Thyroid gland (tissue), 4 donors: ENCODE results near the gene PDP2. TPM values are rescaled to one million over a fixed set of nuclear protein-coding genes. Genes with fewer than 3 reads are reported as not detected.

Source experiments
- DNase-seq, 2 donors: peaks; one replicate each; pipeline ENCODE4 v3.0.0-alpha.2; 2019
- H3K27ac ChIP-seq, 3 donors: fragments of 200-600 bp; sonication (generic); 1 replicate in 2 of 3; 2 replicates in 1 of 3; pipeline ENCODE4 v1.5.1; 2016 to 2019; ENCODE audit warnings: mild to moderate bottlenecking in 1 of 3, moderate library complexity in 1 of 3
- H3K27me3 ChIP-seq: fragments of 200-600 bp; sonication (generic); one replicate; pipeline ENCODE4 v1.5.1; 2019
- H3K36me3 ChIP-seq, 2 donors: fragments of 200-600 bp; sonication (generic); one replicate each; pipeline ENCODE4 v1.5.1; 2016 to 2019
- H3K4me1 ChIP-seq, 2 donors: fragments of 200-600 bp; sonication (generic); one replicate each; pipeline ENCODE4 v1.5.1; 2017 to 2019
- H3K4me3 ChIP-seq, 3 donors: fragments of 200-600 bp; sonication (generic); replicated peaks in 1 of 3; 1 replicate in 2 of 3; 2 replicates in 1 of 3; pipeline ENCODE4 v1.5.1; 2016; ENCODE audit warnings: mild to moderate bottlenecking in 1 of 3
- H3K9me3 ChIP-seq: fragments of 200-600 bp; sonication (generic); one replicate; pipeline ENCODE4 v1.5.1; 2017
- CTCF ChIP-seq, 6 experiments: fragments of 200-600 bp in 3 of 6; fragments of 450-650 bp in 3 of 6; sonication (generic) in 3 of 6; IDR thresholded peaks; one replicate each; pipeline ENCODE4 v1.5.1; 2016 to 2019; ENCODE audit warnings: antibody characterized with exemption in 6 of 6, mild to moderate bottlenecking in 2 of 6, inconsistent platforms in 1 of 6, moderate library complexity in 1 of 6
- POLR2A ChIP-seq, 2 donors: fragments of 450-650 bp; IDR thresholded peaks; one replicate each; pipeline ENCODE4 v1.6.1; 2017; ENCODE audit warnings: antibody characterized with exemption in 2 of 2, mild to moderate bottlenecking in 2 of 2, moderate library complexity in 1 of 2
- WGBS, 2 donors: methylation state at CpG; one replicate each; pipeline ENCODE4 v1.1.5; 2017; 5-methylcytosine and 5-hydroxymethylcytosine counted together
- intact Hi-C: fragments of 100-400 bp; cut with DNase I; formaldehyde crosslinking; loops from one replicate; pipeline ENCODE4 v1.15.1; 2023
- total RNA-seq, 4 donors: library from RNA; depleted of rRNA; stranded (reverse); fragments of >200 nt; gene quantifications; one replicate each; pipeline ENCODE4 v1.2.3, GENCODE V29; 2016

Gene PDP2
- total RNA-seq, 4 donors from 2014 or later: 10.7 to 34.5 (median 26.9) TPM

GRCh38 chr16:66888647-66889615, 8.6 kb downstream of the PDP2 start:
- DNase-seq: peak; percentile 73 to 81
- Histone ChIP-seq H3K27ac (peak overlapping the region; percentile 62 to 84 (median 80)), H3K4me3 (no peak overlapping the region), H3K36me3 (peaks cover 8 to 12% of the 10 kb centered on the region in 2 donors), H3K4me1 (peaks cover 46 to 55% of the 10 kb centered on the region in 2 donors), H3K9me3 (no peaks in the 10 kb centered on the region), H3K27me3 (no peaks in the 10 kb centered on the region)
- no peak for TF ChIP-seq CTCF (IDR thresholded peaks at IDR 0.05)
- TF ChIP-seq POLR2A (IDR thresholded peaks at IDR 0.05): peak in 1 of 2 donors; percentile 13
- intact Hi-C loops: no loop called here
- WGBS, 2 donors: 57 to 60% methylated on average over 6 of the region's 6 CpGs

- WGBS, 2 donors: 51 to 60% methylated on average over 4 of the region's 4 CpGs
- no peak for TF ChIP-seq CTCF (IDR thresholded peaks at IDR 0.05)
- TF ChIP-seq POLR2A (IDR thresholded peaks at IDR 0.05): no peak
These were observed 9.3 kb downstream of the PDP2 start for GRCh38 chr16:66889622-66890021.

GRCh38 chr16:66890799-66891198, 10.5 kb downstream of the PDP2 start:
- Histone ChIP-seq H3K27ac (peak overlapping the region; percentile 11 to 84 (median 62)), H3K4me3 (no peak overlapping the region), H3K27me3 (no peaks in the 10 kb centered on the region), H3K36me3 (no peaks in the 10 kb centered on the region), H3K9me3 (no peaks in the 10 kb centered on the region), H3K4me1 (peaks cover 37 to 54% of the 10 kb centered on the region in 2 donors)
- intact Hi-C loops: loop anchor here (10.0 kb wide), 1 partner anchor 294 kb away; the partner anchor contains the start of gene MATCAP1
- no peak for DNase-seq
- WGBS, 2 donors: 77 to 97% methylated on average over 2 of the region's 2 CpGs
- TF ChIP-seq POLR2A (IDR thresholded peaks at IDR 0.05): no peak
- TF ChIP-seq CTCF (IDR thresholded peaks at IDR 0.05): no peak

More at GRCh38 chr16:66889622-66890021, 9.3 kb downstream of the PDP2 start:
- no peak overlapping the region for H3K4me3 ChIP-seq
- peak in 1 of 2 donors; percentile 26 for DNase-seq
- peaks cover 8 to 10% of the 10 kb centered on the region in 2 donors for H3K36me3 ChIP-seq
- no peaks in the 10 kb centered on the region for H3K9me3 ChIP-seq
- no peaks in the 10 kb centered on the region for H3K27me3 ChIP-seq
- intact Hi-C loops: loop anchor here (10.0 kb wide), 1 partner anchor 295 kb away; the partner anchor contains the start of gene MATCAP1
- peaks cover 46 to 55% of the 10 kb centered on the region in 2 donors for H3K4me1 ChIP-seq
- H3K27ac ChIP-seq: peak overlapping the region; percentile 62 to 84 (median 80)

- intact Hi-C loops: loop anchor here (10.0 kb wide), 1 partner anchor 293 kb away; the partner anchor contains the start of gene MATCAP1
- Histone ChIP-seq H3K27me3 (no peaks in the 10 kb centered on the region), H3K36me3 (no peaks in the 10 kb centered on the region), H3K9me3 (no peaks in the 10 kb centered on the region), H3K4me1 (peaks cover 31 to 55% of the 10 kb centered on the region in 2 donors), H3K27ac (peak overlapping the region in 2 of 3 donors; percentile 62 to 84), H3K4me3 (no peak overlapping the region)
- DNase-seq: peak in 1 of 2 donors; percentile 23
- TF ChIP-seq CTCF (IDR thresholded peaks at IDR 0.05) (no peak), POLR2A (IDR thresholded peaks at IDR 0.05) (no peak)
- WGBS, 2 donors: 43 to 72% methylated on average over 4 of the region's 4 CpGs
These were observed 11.0 kb downstream of the PDP2 start for GRCh38 chr16:66891360-66891759.
